Activated T-cell treated with anti-CD3 and anti-CD28 coated beads for 24 hours (primary cell): ENCODE results near the gene SYNGR1.
"Not testable (repeated sequence)": the region's sequence is repeated elsewhere in the genome, so short reads cannot be mapped to it uniquely, and the experiment has no call there.

Experiments used
- DNase-seq: peaks from one replicate; pipeline ENCODE4 v3.0.0-alpha.2; 2020; ENCODE audit warnings: low read depth

Gene SYNGR1

GRCh38 chr22:39317084-39317774 lies 32.6 kb upstream of the SYNGR1 start:
- DNase-seq = no peak

DNA sequence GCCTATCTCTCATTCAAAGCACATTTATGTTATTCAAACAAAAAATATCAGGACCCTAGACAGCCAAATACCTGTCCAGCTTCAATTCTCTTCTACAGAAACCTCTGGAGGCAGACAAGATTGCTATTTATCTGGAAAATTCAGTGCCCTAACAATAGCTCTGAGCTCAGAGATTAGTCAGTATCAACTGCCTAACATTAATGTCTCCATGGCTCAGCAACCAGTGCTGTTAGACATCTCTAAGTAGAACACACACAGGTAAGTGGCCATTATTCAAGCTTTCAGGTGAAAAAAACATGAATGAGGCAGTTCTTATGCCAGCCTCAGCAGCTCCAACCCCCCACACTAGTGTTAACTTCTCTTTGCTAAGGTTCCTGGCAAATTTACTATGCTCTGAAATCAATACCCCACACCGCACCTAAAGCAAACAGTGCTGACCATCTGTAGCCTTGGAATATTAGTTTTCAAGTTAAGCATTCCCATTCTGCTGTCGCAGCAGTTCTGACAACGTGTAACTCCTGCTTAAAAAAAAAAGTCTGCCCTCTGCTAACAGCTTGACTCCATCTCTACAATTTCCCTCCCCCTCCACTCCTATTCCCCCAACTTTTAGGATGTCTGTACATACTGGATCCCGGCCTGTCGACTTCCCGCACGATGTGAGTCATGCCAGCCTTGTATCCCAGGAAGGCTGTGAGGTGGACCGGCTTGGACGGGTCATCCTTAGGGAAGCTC lies 31.9 kb upstream of the SYNGR1 start:
- DNase-seq = no peak

- no peak for DNase-seq
These were observed 31.1 kb upstream of the SYNGR1 start for GRCh38 chr22:39318507-39319283.

DNA sequence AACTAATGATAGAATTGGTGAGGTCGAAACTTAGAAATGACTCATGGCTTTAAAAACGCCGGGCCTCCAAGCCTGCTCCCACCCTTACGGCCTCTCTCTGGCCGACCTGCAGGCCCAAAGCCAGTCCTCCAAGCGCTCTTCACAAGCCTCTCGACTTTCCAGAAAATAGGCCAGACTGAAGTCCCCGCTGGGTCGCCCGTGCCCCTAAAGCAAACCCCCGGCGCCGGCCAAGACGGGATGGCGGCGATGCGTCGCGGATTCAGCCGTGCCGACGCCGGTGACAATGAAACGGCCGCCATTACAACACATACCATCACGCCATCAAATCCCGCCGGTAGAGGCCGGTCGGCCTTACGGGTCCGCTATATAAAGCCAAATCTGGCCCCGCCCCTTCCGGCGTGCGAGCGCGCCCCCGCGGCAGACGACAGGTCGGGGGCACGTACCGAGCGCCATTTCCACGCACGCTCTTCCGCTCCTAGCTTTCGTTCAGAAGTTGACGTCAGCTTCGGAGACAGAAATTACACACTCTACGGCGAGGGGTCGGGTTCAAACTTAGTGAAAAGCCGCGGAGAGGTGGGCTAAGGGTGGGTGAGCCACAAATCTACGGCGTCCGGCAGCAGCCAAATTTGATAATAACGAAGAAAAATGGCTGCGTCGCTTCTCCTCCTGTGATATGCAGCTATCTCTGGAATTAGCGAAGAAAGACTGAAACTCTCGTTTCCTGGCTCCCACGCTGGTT lies 30.3 kb upstream of the SYNGR1 start, which contains the start of gene RPL3:
Gene RPL3 (minus strand): TSS at position 340 of the 739 bp plus-strand sequence. CDS start 26 bp downstream, at position 314.
- DNase-seq = peak; percentile 96

DNA sequence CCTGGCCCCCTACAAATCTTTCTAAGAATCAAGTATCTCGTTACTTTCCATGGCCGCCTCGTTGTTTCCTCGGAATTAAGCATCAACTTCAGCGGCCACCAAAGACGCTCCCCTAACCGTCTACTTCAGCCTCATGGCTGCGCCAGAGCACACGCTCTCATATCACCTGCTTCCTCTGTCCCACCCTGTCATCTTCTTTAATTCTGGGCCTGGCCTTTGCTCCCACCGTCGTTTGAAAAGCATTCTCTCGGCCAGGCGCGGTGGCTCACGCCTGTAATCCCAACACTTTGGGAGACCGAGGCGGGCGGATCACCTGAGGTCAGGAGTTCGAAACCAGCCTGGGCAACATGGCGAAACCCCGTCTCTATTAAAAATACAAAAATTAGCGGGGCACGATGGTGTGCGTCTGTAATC lies 29.2 kb upstream of the SYNGR1 start:
- not testable (repeated sequence) for DNase-seq

GRCh38 chr22:39325392-39325932 lies 24.3 kb upstream of the SYNGR1 start:
- DNase-seq = no peak

GRCh38 chr22:39327995-39328754 lies 21.6 kb upstream of the SYNGR1 start:
- DNase-seq = no peak

DNA sequence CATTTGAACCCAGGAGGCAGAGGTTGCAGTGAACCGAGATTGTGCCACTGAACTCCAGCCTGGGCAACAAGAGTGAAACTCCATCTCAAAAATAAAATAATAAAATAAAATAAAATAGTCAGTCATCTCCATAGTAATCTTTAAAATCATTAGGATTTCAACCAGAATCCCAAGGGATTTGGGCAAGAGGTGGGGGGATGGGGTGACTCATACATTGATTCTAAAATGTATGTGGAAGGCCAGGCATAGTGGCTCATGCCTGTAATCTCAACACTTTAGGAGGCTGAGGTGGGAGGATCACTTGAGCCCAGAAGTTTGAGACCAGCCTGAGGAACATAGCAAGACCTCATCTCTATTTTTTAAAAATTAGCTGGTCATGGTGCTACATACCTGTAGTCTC lies 19.2 kb upstream of the SYNGR1 start:
- not testable (repeated sequence) for DNase-seq

GRCh38 chr22:39332441-39333064 lies 17.2 kb upstream of the SYNGR1 start:
- no peak for DNase-seq

- DNase-seq = no peak
These were observed 13.4 kb upstream of the SYNGR1 start for GRCh38 chr22:39336411-39336810.

DNA sequence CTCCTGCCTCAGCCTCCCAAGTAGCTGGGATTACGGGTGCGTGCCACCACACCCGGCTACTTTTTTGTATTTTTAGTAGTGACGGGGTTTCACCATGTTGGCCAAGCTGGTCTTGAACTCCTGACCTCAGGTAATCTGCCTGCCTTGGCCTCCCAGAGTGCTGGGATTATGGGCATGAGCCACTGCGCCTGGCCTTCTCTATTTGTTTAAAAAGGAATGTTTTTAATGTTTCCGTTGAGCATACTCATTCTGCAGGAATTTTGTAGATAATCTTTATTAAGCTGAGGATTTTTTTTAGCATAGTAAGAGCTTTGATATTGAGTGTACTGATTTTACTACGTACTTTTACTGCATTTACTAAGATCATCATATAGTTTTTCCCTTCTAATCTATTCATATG lies 10.0 kb upstream of the SYNGR1 start:
- DNase-seq = not testable (repeated sequence)

DNA sequence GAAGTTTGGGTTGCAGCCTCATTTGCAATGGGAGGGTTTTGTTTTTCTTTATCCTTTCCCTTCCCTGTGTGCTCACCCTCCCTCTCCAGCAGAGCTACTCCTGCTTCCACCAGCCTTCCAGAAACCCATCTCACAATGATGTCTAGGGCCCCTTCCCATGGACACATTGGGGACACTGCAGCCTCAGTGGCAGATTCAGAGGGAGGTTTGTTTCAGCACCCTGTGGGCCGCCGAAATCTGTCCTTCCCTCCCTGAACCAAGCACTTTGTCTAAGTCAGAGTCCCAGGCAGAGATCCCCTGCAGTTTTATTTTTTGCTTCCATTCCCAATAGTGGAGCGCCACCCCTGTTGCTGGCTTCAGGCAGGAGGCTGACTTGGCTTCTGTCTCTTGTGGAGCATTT lies 8.6 kb upstream of the SYNGR1 start:
- no peak for DNase-seq

DNA sequence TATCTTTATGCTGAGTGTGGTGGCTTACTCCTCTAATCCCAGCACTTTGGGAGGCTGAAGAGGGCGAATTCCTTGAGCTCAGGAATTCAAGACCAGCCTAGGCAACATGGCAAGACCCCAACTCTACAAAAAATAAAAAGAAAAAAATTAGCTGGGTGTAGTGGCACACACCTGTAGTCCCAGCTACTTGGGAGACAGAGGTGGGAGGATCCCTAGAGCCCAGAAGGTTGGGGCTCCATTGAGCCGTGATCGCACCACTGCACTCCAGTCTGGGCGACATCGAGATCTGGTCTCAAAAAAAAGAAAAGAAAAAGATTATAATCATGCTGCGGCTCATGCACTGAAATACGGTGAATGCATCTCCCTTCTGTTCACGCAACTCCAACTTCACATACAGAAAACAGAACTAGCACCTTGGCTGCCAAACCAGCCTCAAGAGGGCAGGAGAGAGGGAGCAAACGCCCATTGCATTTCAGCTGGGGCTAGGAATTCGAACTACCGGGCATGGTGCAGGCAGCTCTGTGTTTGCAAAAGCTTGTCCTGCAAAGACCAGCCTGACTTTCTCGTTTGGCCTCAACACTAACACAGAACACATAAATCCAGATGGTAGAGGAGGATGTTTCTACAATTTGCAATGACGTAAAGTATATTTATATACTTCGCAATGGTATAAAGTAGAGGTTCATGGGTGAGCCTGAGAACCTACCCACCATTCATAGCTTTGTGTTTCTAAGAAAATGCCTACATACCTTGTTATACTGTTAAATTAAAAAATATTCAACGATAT lies 6.3 kb upstream of the SYNGR1 start:
- peak; percentile 40 for DNase-seq

DNA sequence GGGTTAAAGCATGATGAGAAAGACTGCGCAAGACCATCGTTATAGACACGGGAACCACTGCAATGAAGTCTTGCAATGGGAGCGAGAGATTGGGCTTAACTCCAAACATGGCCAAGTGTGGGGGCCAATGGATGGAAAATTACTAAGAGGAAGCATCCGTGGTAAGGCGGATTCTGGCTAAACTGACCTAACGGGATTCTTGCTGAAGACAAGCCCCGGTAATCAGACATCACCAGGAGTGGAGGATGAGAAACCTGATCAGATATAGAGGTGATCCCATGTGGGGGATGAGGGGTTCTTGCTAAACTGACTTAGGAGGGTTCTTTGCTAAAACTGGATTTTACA lies 5.8 kb upstream of the SYNGR1 start:
- DNase-seq = no peak

GRCh38 chr22:39345231-39345630 lies 4.6 kb upstream of the SYNGR1 start:
- no peak for DNase-seq

DNA sequence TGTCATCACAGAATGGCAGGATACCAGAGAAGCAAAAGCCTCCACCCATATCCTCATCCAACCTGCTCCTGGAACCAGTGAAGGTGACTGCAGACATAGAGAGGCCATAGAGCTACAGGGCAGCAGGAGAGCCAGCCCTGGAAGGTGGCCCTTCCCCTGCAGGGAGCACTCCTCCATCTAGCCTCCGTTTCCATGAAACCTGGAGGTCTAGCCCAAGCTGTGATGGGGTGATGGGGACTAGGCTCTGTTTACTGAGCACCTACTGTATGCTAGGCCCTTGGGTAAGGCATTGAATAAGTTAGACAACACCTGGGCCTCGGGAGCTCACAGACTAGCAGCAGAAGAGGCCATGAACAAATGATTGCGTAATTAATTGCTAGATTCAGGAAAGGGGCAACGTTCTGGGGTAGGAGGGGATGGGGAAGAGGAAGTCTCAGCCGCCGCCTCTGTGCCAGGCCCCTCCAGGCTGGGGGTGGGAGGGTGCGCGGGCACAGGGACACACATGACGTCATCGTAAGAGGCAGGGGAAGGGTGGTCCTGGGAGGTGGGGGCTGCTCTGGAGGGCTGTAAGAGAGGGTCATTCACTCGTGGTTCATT lies 784 bp upstream of the SYNGR1 start:
- DNase-seq = no peak

- DNase-seq = no peak
These were observed 255 bp upstream of the SYNGR1 start for GRCh38 chr22:39349506-39349966.

DNA sequence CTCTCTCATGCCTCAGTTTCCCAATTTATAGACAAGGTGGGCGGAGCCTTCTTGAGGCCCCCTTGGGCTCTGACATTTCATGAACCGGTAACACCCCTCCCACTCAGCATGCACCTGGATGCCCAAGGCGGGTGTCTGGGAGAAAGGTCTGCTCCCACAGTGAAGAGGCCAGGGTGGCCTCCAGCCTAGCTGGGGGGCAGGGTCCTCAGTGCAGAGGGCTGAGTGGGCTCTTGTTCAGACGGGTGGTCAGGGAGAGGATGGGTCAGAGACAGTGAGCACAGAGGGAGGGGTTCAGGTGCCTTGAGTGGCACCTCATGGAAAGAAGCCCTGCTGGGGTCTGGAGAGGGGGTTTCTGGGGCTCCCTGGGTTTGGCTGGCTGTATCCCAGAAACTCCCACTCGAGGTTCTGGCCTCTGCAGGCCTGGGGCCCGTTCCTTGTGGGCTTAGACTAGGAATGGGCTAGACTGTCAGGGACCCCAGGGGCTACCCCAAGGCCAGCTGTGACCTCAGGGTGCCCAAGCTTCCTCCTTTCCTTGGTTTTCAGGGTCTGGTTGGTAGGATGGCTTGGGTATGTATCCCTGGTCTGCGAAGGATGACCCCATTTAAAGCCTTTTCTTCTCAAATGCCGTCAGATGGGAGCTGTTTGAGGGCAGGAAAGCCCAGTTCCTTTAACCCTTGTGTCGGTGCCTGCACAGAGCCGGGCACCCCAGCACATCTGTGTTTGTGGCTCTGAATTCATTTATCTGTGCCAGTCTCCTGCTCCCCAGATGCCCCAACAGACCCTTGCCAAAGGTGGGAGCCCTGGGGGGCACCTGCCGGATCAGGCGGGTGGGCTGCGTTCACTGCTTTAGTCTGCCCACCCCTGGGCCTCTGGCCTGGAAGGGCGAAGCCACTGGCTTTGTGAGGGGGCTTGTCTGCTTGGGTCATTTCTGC lies 1.2 kb downstream of the SYNGR1 start:
- no peak for DNase-seq
